ENCODE results near the gene TP53TG5. TPM values are rescaled to one million over a fixed set of nuclear protein-coding genes. Genes with fewer than 3 reads are reported as not detected.

The TP53TG5 gene
- not detected for total RNA-seq
- 0 to 0.23 reads per million in 2 donors for total RNA-seq

GRCh38 chr20:45378191-45378590, at the start of gene TP53TG5:
TP53TG5 (minus strand) TSS chr20:45378325; CDS start chr20:45378236, 89 bp downstream.
- Mint-ChIP-seq H3K4me3 (no peak within 1 kb of the TSS), H3K27me3 (no peaks in the 10 kb centered on the region), H3K4me1 (peaks cover 15% of the 10 kb centered on the region), H3K36me3 (ENCODE audit: low read depth) (peaks cover 2% of the 10 kb centered on the region), H3K27ac (no peak within 1 kb of the TSS)
- no peaks in the 10 kb centered on the region for H3K9me3 ChIP-seq (ENCODE audit: control insufficient read depth, low read length, poor library complexity, severe bottlenecking)
- ATAC-seq (no peak), DNase-seq (no peak)

GRCh38 chr20:45427236-45428149, 49.4 kb upstream of the TP53TG5 start:
- H3K9me3 ChIP-seq (ENCODE audit: control insufficient read depth, low read length, poor library complexity, severe bottlenecking) = no peaks in the 10 kb centered on the region
- H3K36me3 Mint-ChIP-seq (ENCODE audit: low read depth) = peaks cover 2% of the 10 kb centered on the region
- H3K27ac Mint-ChIP-seq = peak overlapping the region; percentile 41
- H3K27me3 Mint-ChIP-seq = no peaks in the 10 kb centered on the region
- ATAC-seq = no peak
- H3K4me1 Mint-ChIP-seq = peaks cover 4% of the 10 kb centered on the region
- H3K4me3 Mint-ChIP-seq = peak overlapping the region; percentile 33
- no peak for DNase-seq

- Mint-ChIP-seq H3K4me3 (no peak overlapping the region), H3K27ac (peak overlapping the region; percentile 41), H3K27me3 (no peaks in the 10 kb centered on the region), H3K4me1 (peaks cover 4% of the 10 kb centered on the region), H3K36me3 (ENCODE audit: low read depth) (peaks cover 2% of the 10 kb centered on the region)
- DNase-seq (no peak), ATAC-seq (no peak)
- H3K9me3 ChIP-seq (ENCODE audit: control insufficient read depth, low read length, poor library complexity, severe bottlenecking) = no peaks in the 10 kb centered on the region
Observed at GRCh38 chr20:45426320-45427016, 48.3 kb upstream of the TP53TG5 start.

- no peaks in the 10 kb centered on the region for H3K27me3 Mint-ChIP-seq
- no peaks in the 10 kb centered on the region for H3K36me3 Mint-ChIP-seq (ENCODE audit: low read depth)
- peaks cover 4% of the 10 kb centered on the region for H3K4me1 Mint-ChIP-seq
- no peak overlapping the region for H3K27ac Mint-ChIP-seq
- no peak for DNase-seq
- H3K4me3 Mint-ChIP-seq = no peak overlapping the region
- no peaks in the 10 kb centered on the region for H3K9me3 ChIP-seq (ENCODE audit: control insufficient read depth, low read length, poor library complexity, severe bottlenecking)
- no peak for ATAC-seq
Observed at GRCh38 chr20:45425561-45425960, 47.4 kb upstream of the TP53TG5 start.

GRCh38 chr20:45423700-45424099, 45.6 kb upstream of the TP53TG5 start:
- no peaks in the 10 kb centered on the region for H3K9me3 ChIP-seq (ENCODE audit: control insufficient read depth, low read length, poor library complexity, severe bottlenecking)
- peaks cover 12% of the 10 kb centered on the region for H3K4me1 Mint-ChIP-seq

GRCh38 chr20:45420125-45420524, 42.0 kb upstream of the TP53TG5 start:
- peaks cover 8% of the 10 kb centered on the region for H3K36me3 Mint-ChIP-seq (ENCODE audit: low read depth)
- H3K4me3 Mint-ChIP-seq = no peak overlapping the region
- ATAC-seq (no peak), DNase-seq (no peak)
- peak overlapping the region; percentile 47 for H3K27ac Mint-ChIP-seq
- no peaks in the 10 kb centered on the region for H3K27me3 Mint-ChIP-seq
- peaks cover 30% of the 10 kb centered on the region for H3K4me1 Mint-ChIP-seq
- no peaks in the 10 kb centered on the region for H3K9me3 ChIP-seq (ENCODE audit: control insufficient read depth, low read length, poor library complexity, severe bottlenecking)

More at GRCh38 chr20:45423700-45424099, 45.6 kb upstream of the TP53TG5 start:
- Mint-ChIP-seq H3K4me3 (peak overlapping the region; percentile 25), H3K27me3 (no peaks in the 10 kb centered on the region), H3K36me3 (ENCODE audit: low read depth) (peaks cover 5% of the 10 kb centered on the region), H3K27ac (peak overlapping the region; percentile 11)
- ATAC-seq (no peak), DNase-seq (no peak)

GRCh38 chr20:45419188-45420091, 41.3 kb upstream of the TP53TG5 start:
- peaks cover 8% of the 10 kb centered on the region for H3K36me3 Mint-ChIP-seq (ENCODE audit: low read depth)
- peak overlapping the region; percentile 33 for H3K4me3 Mint-ChIP-seq
- ATAC-seq (no peak), DNase-seq (no peak)
- H3K27me3 Mint-ChIP-seq = no peaks in the 10 kb centered on the region
- H3K27ac Mint-ChIP-seq = peak overlapping the region; percentile 73
- peaks cover 34% of the 10 kb centered on the region for H3K4me1 Mint-ChIP-seq
- no peaks in the 10 kb centered on the region for H3K9me3 ChIP-seq (ENCODE audit: control insufficient read depth, low read length, poor library complexity, severe bottlenecking)

GRCh38 chr20:45416917-45417316, 38.8 kb upstream of the TP53TG5 start:
- H3K27ac Mint-ChIP-seq = peak overlapping the region; percentile 97
- DNase-seq = no peak

GRCh38 chr20:45415822-45416637, 37.9 kb upstream of the TP53TG5 start, which contains the start of gene PIGT:
PIGT (plus strand) TSS chr20:45416141; CDS start chr20:45416157, 16 bp downstream.
- no peaks in the 10 kb centered on the region for H3K9me3 ChIP-seq (ENCODE audit: control insufficient read depth, low read length, poor library complexity, severe bottlenecking)
- DNase-seq (peak; percentile 76 to 88 (median 79)), ATAC-seq (peak; percentile 97)
- Mint-ChIP-seq H3K27me3 (no peaks in the 10 kb centered on the region), H3K27ac (peak within 1 kb of the TSS; percentile 97), H3K36me3 (ENCODE audit: low read depth) (peaks cover 8% of the 10 kb centered on the region), H3K4me1 (peaks cover 34% of the 10 kb centered on the region), H3K4me3 (peak within 1 kb of the TSS; percentile 95)

More at GRCh38 chr20:45416917-45417316, 38.8 kb upstream of the TP53TG5 start:
- Mint-ChIP-seq H3K36me3 (ENCODE audit: low read depth) (peaks cover 8% of the 10 kb centered on the region), H3K27me3 (no peaks in the 10 kb centered on the region), H3K4me3 (peak overlapping the region; percentile 95), H3K4me1 (peaks cover 34% of the 10 kb centered on the region)
- no peak for ATAC-seq
- no peaks in the 10 kb centered on the region for H3K9me3 ChIP-seq (ENCODE audit: control insufficient read depth, low read length, poor library complexity, severe bottlenecking)

GRCh38 chr20:45413479-45413878, 35.4 kb upstream of the TP53TG5 start:
- ATAC-seq (no peak), DNase-seq (no peak)
- peaks cover 25% of the 10 kb centered on the region for H3K4me1 Mint-ChIP-seq
- H3K9me3 ChIP-seq (ENCODE audit: control insufficient read depth, low read length, poor library complexity, severe bottlenecking) = no peaks in the 10 kb centered on the region
- no peak overlapping the region for H3K27ac Mint-ChIP-seq
- no peak overlapping the region for H3K4me3 Mint-ChIP-seq
- H3K27me3 Mint-ChIP-seq = no peaks in the 10 kb centered on the region
- peaks cover 2% of the 10 kb centered on the region for H3K36me3 Mint-ChIP-seq (ENCODE audit: low read depth)

- ATAC-seq (no peak), DNase-seq (no peak)
- no peaks in the 10 kb centered on the region for H3K27me3 Mint-ChIP-seq
- H3K9me3 ChIP-seq (ENCODE audit: control insufficient read depth, low read length, poor library complexity, severe bottlenecking) = no peaks in the 10 kb centered on the region
- H3K4me3 Mint-ChIP-seq = peak overlapping the region; percentile 19
- H3K36me3 Mint-ChIP-seq (ENCODE audit: low read depth) = no peaks in the 10 kb centered on the region
- H3K4me1 Mint-ChIP-seq = peaks cover 20% of the 10 kb centered on the region
- H3K27ac Mint-ChIP-seq = no peak overlapping the region
Observed at GRCh38 chr20:45412653-45413052, 34.5 kb upstream of the TP53TG5 start.

- Mint-ChIP-seq H3K4me3 (no peak overlapping the region), H3K27me3 (no peaks in the 10 kb centered on the region), H3K27ac (no peak overlapping the region), H3K4me1 (peaks cover 13% of the 10 kb centered on the region), H3K36me3 (ENCODE audit: low read depth) (no peaks in the 10 kb centered on the region)
- H3K9me3 ChIP-seq (ENCODE audit: control insufficient read depth, low read length, poor library complexity, severe bottlenecking) = no peaks in the 10 kb centered on the region
- no peak for DNase-seq
- ATAC-seq = no peak
Observed at GRCh38 chr20:45410887-45411286, 32.8 kb upstream of the TP53TG5 start.
